Measurements from ENCODE around the gene DNAI1.
A peak's percentile ranks its signal among the peaks of the same experiment; 100 is the strongest.

DNAI1 gene

GRCh38 chr9:34519321-34520020 is 60.9 kb downstream of the DNAI1 start:
- DNase-seq (ENCODE audit: low spot score): no peak
- TF ChIP-seq CTCF (IDR thresholded peaks at IDR 0.05; ENCODE audit: extremely low read depth, missing control alignments): no peak

GRCh38 chr9:34520096-34520495 is 61.5 kb downstream of the DNAI1 start:
- no peak for TF ChIP-seq CTCF (IDR thresholded peaks at IDR 0.05; ENCODE audit: extremely low read depth, missing control alignments)
- no peak for DNase-seq (ENCODE audit: low spot score)

- no peak for TF ChIP-seq CTCF (IDR thresholded peaks at IDR 0.05; ENCODE audit: extremely low read depth, missing control alignments)
- DNase-seq (ENCODE audit: low spot score): no peak
Observed at GRCh38 chr9:34520505-34521385, 62.1 kb downstream of the DNAI1 start.

GRCh38 chr9:34521406-34522045 is 62.9 kb downstream of the DNAI1 start:
- DNase-seq (ENCODE audit: low spot score): no peak
- no peak for TF ChIP-seq CTCF (IDR thresholded peaks at IDR 0.05; ENCODE audit: extremely low read depth, missing control alignments)

- no peak for TF ChIP-seq CTCF (IDR thresholded peaks at IDR 0.05; ENCODE audit: extremely low read depth, missing control alignments)
- DNase-seq (ENCODE audit: low spot score): no peak
Observed at GRCh38 chr9:34522091-34522887, 63.7 kb downstream of the DNAI1 start.

- DNase-seq (ENCODE audit: low spot score): peak; percentile 94
- no peak for TF ChIP-seq CTCF (IDR thresholded peaks at IDR 0.05; ENCODE audit: extremely low read depth, missing control alignments)
Observed at GRCh38 chr9:34522971-34523797, 64.6 kb downstream of the DNAI1 start, which contains the start of gene ENHO. ENHO (minus strand) TSS chr9:34522990; CDS start chr9:34521695, 1,295 bp downstream.
